Sigmoid colon (tissue), 7 donors: ENCODE measurements around the gene SLC16A13. TPM values are rescaled to one million over a fixed set of nuclear protein-coding genes. Genes with fewer than 3 reads are reported as not detected.

ENCODE experiments used
- DNase-seq: peaks from one replicate; pipeline ENCODE4 v3.0.0-alpha.2; 2019
- H3K27ac ChIP-seq, 4 donors: fragments of 200-600 bp; sonication (generic); one replicate each; pipeline ENCODE4 v1.5.1; 2016 to 2019; ENCODE audit warnings: mild to moderate bottlenecking in 1 of 4
- H3K27me3 ChIP-seq, 3 donors: fragments of 200-600 bp; sonication (generic); one replicate each; pipeline ENCODE4 v1.5.1; 2019; ENCODE audit warnings: mild to moderate bottlenecking in 1 of 3
- H3K36me3 ChIP-seq, 4 donors: fragments of 200-600 bp; sonication (generic); one replicate each; pipeline ENCODE4 v1.5.1; 2016 to 2019
- H3K4me1 ChIP-seq, 4 donors: fragments of 200-600 bp; sonication (generic); one replicate each; pipeline ENCODE4 v1.5.1; 2017 to 2019
- H3K4me3 ChIP-seq, 4 donors: fragments of 200-600 bp; sonication (generic); one replicate each; pipeline ENCODE4 v1.5.1; 2017 to 2019; ENCODE audit warnings: mild to moderate bottlenecking in 2 of 4, moderate library complexity in 1 of 4
- H3K9me3 ChIP-seq, 4 donors: fragments of 200-600 bp in 3 of 4; sonication (generic) in 3 of 4; one replicate each; pipeline versions ENCODE4 v1.5.1 to v1.6.1; 2013 to 2019
- EP300 ChIP-seq, 4 donors: sonication (generic); formaldehyde crosslinking; IDR thresholded peaks; one replicate each; pipeline ENCODE4 v1.6.1; 2017; ENCODE audit warnings: antibody characterized with exemption in 4 of 4
- POLR2A ChIP-seq, 2 donors: fragments of 450-650 bp; IDR thresholded peaks; one replicate each; pipeline ENCODE4 v1.6.1; 2016; ENCODE audit warnings: antibody characterized with exemption in 2 of 2, mild to moderate bottlenecking in 2 of 2, moderate library complexity in 2 of 2
- POLR2AphosphoS5 ChIP-seq, 4 donors: sonication (generic); formaldehyde crosslinking; IDR thresholded peaks; one replicate each; pipeline ENCODE4 v1.6.1; 2017; ENCODE audit warnings: antibody characterized with exemption in 4 of 4
- WGBS, 2 donors: extraction: QIAGEN DNeasy Blood & Tissue Kit; methylation state at CpG; one replicate each; pipeline ENCODE4 v1.1.7; 2013; 5-methylcytosine and 5-hydroxymethylcytosine counted together
- intact Hi-C: fragments of 100-400 bp; cut with DNase I; formaldehyde crosslinking; loops from one replicate; pipeline ENCODE4 v1.15.1; 2023
- polyA plus RNA-seq, 3 donors: library from polyadenylated mRNA; stranded (reverse); fragments of 200-250 nt; gene quantifications; one replicate each; pipeline ENCODE4 v1.2.3, GENCODE V29; 2013
- total RNA-seq, 4 donors: library from RNA; depleted of rRNA; stranded (reverse); fragments of >200 nt; gene quantifications; one replicate each; pipeline ENCODE4 v1.1.0, GENCODE V29; 2016
- TF ChIP-seq, protein P1 (sequence below), 4 experiments: fragments of 450-650 bp in 3 of 4; fragments of 200-600 bp in 1 of 4; IDR thresholded peaks; one replicate each; pipeline ENCODE4 v1.5.1; 2016 to 2019; ENCODE audit warnings: antibody characterized with exemption in 4 of 4, mild to moderate bottlenecking in 3 of 4, moderate library complexity in 2 of 4
- donor health status: healthy with polysubstance abuse.
- donor health status: Bipolar disorder and iron deficiency.
- donor health status: healthy.

SLC16A13 gene
- total and polyA plus RNA-seq, 7 donors = 0.36 to 7.3 (median 0.66) TPM

DNA sequence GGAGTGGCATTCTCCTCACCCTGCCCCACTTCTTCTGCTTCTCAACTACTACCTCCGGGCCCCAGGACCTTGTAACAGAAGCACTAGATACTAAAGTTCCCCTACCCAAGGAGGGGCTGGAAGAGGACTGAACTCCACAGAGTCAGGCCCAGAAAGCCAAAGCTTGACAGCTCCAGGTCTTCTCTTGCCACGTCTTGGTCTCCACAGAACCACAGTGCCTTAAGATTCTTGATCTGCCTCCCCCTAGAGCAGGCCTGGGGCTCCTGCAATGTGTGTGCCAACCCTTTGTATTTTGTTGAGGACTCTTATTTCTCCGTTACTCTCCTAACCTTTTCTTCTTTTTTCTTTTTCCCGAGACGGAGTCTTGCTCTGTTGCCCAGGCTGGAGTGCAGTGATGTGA is 4.0 kb downstream of the SLC16A13 start:
- TF ChIP-seq EP300 (IDR thresholded peaks at IDR 0.05) = no peak
- no peak for TF ChIP-seq POLR2AphosphoS5 (IDR thresholded peaks at IDR 0.05)
- no peak for TF ChIP-seq POLR2A (IDR thresholded peaks at IDR 0.05)
- TF ChIP-seq, protein P1, sequence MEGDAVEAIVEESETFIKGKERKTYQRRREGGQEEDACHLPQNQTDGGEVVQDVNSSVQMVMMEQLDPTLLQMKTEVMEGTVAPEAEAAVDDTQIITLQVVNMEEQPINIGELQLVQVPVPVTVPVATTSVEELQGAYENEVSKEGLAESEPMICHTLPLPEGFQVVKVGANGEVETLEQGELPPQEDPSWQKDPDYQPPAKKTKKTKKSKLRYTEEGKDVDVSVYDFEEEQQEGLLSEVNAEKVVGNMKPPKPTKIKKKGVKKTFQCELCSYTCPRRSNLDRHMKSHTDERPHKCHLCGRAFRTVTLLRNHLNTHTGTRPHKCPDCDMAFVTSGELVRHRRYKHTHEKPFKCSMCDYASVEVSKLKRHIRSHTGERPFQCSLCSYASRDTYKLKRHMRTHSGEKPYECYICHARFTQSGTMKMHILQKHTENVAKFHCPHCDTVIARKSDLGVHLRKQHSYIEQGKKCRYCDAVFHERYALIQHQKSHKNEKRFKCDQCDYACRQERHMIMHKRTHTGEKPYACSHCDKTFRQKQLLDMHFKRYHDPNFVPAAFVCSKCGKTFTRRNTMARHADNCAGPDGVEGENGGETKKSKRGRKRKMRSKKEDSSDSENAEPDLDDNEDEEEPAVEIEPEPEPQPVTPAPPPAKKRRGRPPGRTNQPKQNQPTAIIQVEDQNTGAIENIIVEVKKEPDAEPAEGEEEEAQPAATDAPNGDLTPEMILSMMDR (IDR thresholded peaks at IDR 0.05) = no peak
- intact Hi-C loops = no loop called here
- H3K27ac ChIP-seq = no peak overlapping the region
- no peak overlapping the region for H3K4me3 ChIP-seq
- no peaks in the 10 kb centered on the region for H3K36me3 ChIP-seq
- peaks cover 16 to 34% (median 26%) of the 10 kb centered on the region in 3 donors for H3K27me3 ChIP-seq
- peaks cover 0 to 39% (median 35%) of the 10 kb centered on the region in 4 donors for H3K4me1 ChIP-seq
- WGBS, 2 donors = 88 to 91% methylated on average over 5 of the region's 5 CpGs
- DNase-seq = no peak
- no peaks in the 10 kb centered on the region for H3K9me3 ChIP-seq

DNA sequence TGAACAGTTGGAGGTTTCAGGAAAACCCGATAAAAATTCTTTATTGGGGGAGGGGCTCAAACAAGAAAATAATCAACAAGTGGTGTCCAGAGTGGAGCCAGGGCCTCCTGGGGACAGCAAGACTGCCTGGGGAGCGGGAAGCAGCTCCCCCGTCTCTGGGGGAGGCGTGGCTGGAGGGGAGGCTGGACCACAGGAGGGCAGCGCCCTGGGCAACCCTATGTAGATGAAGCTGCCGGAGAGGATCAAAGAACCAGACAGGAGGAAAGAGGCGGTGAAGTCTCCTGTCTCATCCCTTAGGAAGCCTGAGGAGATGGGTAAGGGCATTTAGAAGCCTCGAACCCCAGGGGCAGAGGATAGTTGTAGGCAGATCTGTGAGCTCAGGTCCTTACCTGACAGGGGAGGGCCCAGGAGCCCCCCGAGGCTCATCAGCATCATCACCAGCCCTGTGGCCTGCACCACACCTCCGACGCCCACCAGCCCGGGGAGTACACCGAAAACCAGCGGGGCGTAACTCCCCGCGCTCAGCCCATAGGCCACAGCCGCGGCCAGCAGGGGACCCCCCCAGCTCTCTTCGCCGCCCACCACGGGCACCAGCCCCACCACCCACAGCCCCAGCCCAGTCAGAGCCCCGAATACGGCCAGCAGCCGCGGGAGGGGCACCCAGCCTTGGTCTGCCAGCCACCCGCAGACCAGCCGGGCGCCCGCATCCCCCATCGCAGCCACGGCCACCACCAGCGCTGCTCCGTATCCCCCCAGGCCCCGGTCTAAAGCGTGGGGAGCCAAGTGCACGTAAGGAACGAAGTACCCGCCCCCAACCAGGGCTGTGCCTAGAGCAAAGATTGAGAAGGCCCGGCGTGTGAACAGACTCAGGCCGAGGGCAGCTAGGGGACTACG is 6.0 kb downstream of the SLC16A13 start:
- peaks cover 15 to 36% (median 26%) of the 10 kb centered on the region in 3 donors for H3K27me3 ChIP-seq
- H3K36me3 ChIP-seq = no peaks in the 10 kb centered on the region
- TF ChIP-seq, protein P1 (IDR thresholded peaks at IDR 0.05) = no peak
- TF ChIP-seq POLR2A (IDR thresholded peaks at IDR 0.05) (no peak), EP300 (IDR thresholded peaks at IDR 0.05) (no peak), POLR2AphosphoS5 (IDR thresholded peaks at IDR 0.05) (no peak)
- peak overlapping the region in 2 of 4 donors; percentile 51 to 53 for H3K4me3 ChIP-seq
- no peaks in the 10 kb centered on the region for H3K9me3 ChIP-seq
- 35 to 49% methylated on average over 43 of the region's 43 CpGs for WGBS, 2 donors
- peak overlapping the region in 1 of 4 donors; percentile 20 for H3K27ac ChIP-seq
- intact Hi-C loops = no loop called here
- no peak for DNase-seq
- peaks cover 0 to 33% (median 30%) of the 10 kb centered on the region in 4 donors for H3K4me1 ChIP-seq

DNA sequence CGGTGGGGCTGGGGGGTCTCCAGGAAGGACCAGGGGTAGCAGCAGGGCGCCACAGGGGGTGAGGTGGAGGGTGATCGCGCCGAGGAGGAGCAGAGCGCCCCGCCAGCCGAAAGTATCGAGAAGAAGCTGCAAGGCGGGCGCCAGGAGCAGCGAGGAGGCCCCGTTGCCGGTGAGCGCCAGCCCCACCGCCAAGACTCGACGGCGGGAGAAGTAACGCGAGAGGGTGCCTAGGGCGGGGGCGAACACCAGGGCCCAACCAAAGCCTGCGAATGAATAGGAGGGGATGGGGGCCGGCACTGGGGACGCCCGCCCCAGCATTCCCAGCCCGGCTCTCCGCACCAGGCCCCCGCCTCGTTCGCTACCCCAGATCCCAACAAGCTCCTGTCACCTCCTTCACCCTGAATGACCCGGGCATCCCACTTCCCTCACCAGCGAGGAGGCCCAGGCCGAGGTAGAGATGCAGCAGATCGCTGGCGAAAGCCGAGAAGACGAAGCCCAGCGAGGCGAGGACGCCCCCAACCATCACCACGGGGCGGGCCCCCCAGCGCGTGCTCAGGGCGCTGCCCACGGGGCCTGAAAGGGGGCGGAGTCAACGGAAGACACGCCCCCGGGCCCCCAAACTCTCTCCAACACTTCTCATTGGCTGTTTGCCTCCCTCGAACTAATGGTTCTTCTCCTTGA is 6.8 kb downstream of the SLC16A13 start:
- Histone ChIP-seq H3K4me3 (peak overlapping the region in 2 of 4 donors; percentile 51 to 53), H3K9me3 (no peaks in the 10 kb centered on the region), H3K36me3 (no peaks in the 10 kb centered on the region), H3K27me3 (peaks cover 15 to 36% (median 26%) of the 10 kb centered on the region in 3 donors), H3K4me1 (peaks cover 0 to 39% (median 33%) of the 10 kb centered on the region in 4 donors), H3K27ac (peak overlapping the region in 2 of 4 donors; percentile 43 to 58)
- WGBS, 2 donors = 7 to 25% methylated on average over 53 of the region's 53 CpGs
- no peak for DNase-seq
- TF ChIP-seq EP300 (IDR thresholded peaks at IDR 0.05) (no peak), POLR2A (IDR thresholded peaks at IDR 0.05) (no peak), POLR2AphosphoS5 (IDR thresholded peaks at IDR 0.05) (no peak)
- TF ChIP-seq, protein P1 (IDR thresholded peaks at IDR 0.05) = no peak
- intact Hi-C loops = no loop called here

DNA sequence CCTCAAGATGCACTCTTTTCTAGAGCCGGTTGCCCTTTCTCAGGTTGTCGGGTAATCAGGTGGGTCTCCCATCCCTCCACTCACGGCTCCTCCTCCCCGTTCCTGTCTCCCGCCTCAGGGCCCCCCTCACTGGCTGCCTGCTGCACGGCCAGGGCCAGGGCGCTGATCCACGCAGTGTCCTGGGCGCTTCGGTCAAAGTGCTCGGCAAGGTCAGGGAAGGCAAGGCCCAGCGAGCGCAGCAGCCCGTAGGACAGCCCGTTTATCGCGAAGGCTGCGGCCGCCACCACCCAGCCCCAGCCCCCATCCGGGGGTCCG is 7.3 kb downstream of the SLC16A13 start:
- Histone ChIP-seq H3K4me3 (peak overlapping the region; percentile 12 to 53 (median 43)), H3K36me3 (no peaks in the 10 kb centered on the region), H3K27ac (peak overlapping the region in 3 of 4 donors; percentile 19 to 58 (median 43)), H3K4me1 (peaks cover 0 to 39% (median 33%) of the 10 kb centered on the region in 4 donors), H3K9me3 (no peaks in the 10 kb centered on the region), H3K27me3 (peaks cover 15 to 36% (median 26%) of the 10 kb centered on the region in 3 donors)
- DNase-seq = no peak
- intact Hi-C loops = no loop called here
- 4 to 7% methylated on average over 21 of the region's 21 CpGs for WGBS, 2 donors
- TF ChIP-seq EP300 (IDR thresholded peaks at IDR 0.05) = no peak
- no peak for TF ChIP-seq POLR2A (IDR thresholded peaks at IDR 0.05)
- TF ChIP-seq POLR2AphosphoS5 (IDR thresholded peaks at IDR 0.05) = no peak
- TF ChIP-seq, protein P1 (IDR thresholded peaks at IDR 0.05) = no peak
